Medulla oblongata (tissue), 1 donor: ENCODE results near the gene VASH1.
"Not testable (repeated sequence)": the region's sequence is repeated elsewhere in the genome, so short reads cannot be mapped to it uniquely, and the experiment has no call there.

Source experiments
- DNase-seq: peaks from one replicate; pipeline ENCODE4 v3.0.0-alpha.2; 2015; ENCODE audit errors: extremely low spot score

Gene VASH1

GRCh38 chr14:76761136-76761959 is at the start of gene VASH1:
Gene VASH1, plus strand, starts transcription at chr14:76761468. Its CDS starts 1,354 bp downstream, at chr14:76762822.
- DNase-seq, result peak; percentile 63

GRCh38 chr14:76713121-76713520 is 48.1 kb upstream of the VASH1 start:
- DNase-seq, result no peak

GRCh38 chr14:76714470-76714869 is 46.8 kb upstream of the VASH1 start:
- no peak for DNase-seq

- DNase-seq, result no peak
These were observed 46.2 kb upstream of the VASH1 start for GRCh38 chr14:76715101-76715500.

GRCh38 chr14:76715511-76716081 is 45.7 kb upstream of the VASH1 start:
- DNase-seq, result no peak

GRCh38 chr14:76716285-76716684 is 45.0 kb upstream of the VASH1 start:
- no peak for DNase-seq

- DNase-seq, result no peak
These were observed 43.6 kb upstream of the VASH1 start for GRCh38 chr14:76717508-76718290.

- no peak for DNase-seq
These were observed 42.8 kb upstream of the VASH1 start for GRCh38 chr14:76718306-76719040.

GRCh38 chr14:76719666-76720065 is 41.6 kb upstream of the VASH1 start:
- DNase-seq, result no peak

- peak; percentile 64 for DNase-seq
These were observed 40.9 kb upstream of the VASH1 start for GRCh38 chr14:76720382-76720813.

GRCh38 chr14:76721506-76721905 is 39.8 kb upstream of the VASH1 start:
- not testable (repeated sequence) for DNase-seq

GRCh38 chr14:76724651-76725550 is 36.4 kb upstream of the VASH1 start:
- DNase-seq, result no peak

GRCh38 chr14:76726551-76726970 is 34.7 kb upstream of the VASH1 start:
- no peak for DNase-seq

GRCh38 chr14:76727384-76727783 is 33.9 kb upstream of the VASH1 start:
- no peak for DNase-seq

- no peak for DNase-seq
These were observed 33.4 kb upstream of the VASH1 start for GRCh38 chr14:76727901-76728300.

- no peak for DNase-seq
These were observed 32.0 kb upstream of the VASH1 start for GRCh38 chr14:76729258-76729657.

- peak; percentile 71 for DNase-seq
These were observed 31.2 kb upstream of the VASH1 start for GRCh38 chr14:76729953-76730505.

- not testable (repeated sequence) for DNase-seq
These were observed 26.8 kb upstream of the VASH1 start for GRCh38 chr14:76734501-76734900.

GRCh38 chr14:76736514-76736913 is 24.8 kb upstream of the VASH1 start:
- DNase-seq, result no peak

GRCh38 chr14:76741074-76741473 is 20.2 kb upstream of the VASH1 start:
- DNase-seq, result no peak
